Keratinocyte (primary cell): ENCODE results near the gene HEPACAM2. TPM values are rescaled to one million over a fixed set of nuclear protein-coding genes. Genes with fewer than 3 reads are reported as not detected.

ENCODE experiments used
- DNase-seq: peaks from one replicate; pipeline ENCODE4 v3.0.0-alpha.2; 2011; ENCODE audit warnings: low read depth, missing footprints, low spot score
- FAIRE-seq: peaks from 2 replicates; lab custom pipeline; 2011; peaks lifted over from hg19 to GRCh38; lab: Jason Lieb, UNC
- H2AFZ ChIP-seq: 2 replicates; pipeline ENCODE4 v1.6.0; 2012; ENCODE audit warnings: low read length, control low read depth, inconsistent platforms; ENCODE audit not compliant: control insufficient read depth
- H3K27ac ChIP-seq: 2 replicates; pipeline ENCODE4 v1.5.1; 2011; ENCODE audit warnings: low read length; ENCODE audit not compliant: control insufficient read depth, insufficient read depth
- H3K27me3 ChIP-seq: 3 replicates; pipeline ENCODE4 v1.6.0; 2011; ENCODE audit warnings: low read length; ENCODE audit not compliant: control insufficient read depth, insufficient read depth; ENCODE audit errors: extremely low read depth
- H3K36me3 ChIP-seq, 2 experiments: 2 replicates in 1 of 2; 3 replicates in 1 of 2; pipeline ENCODE4 v1.5.1; 2011; ENCODE audit warnings: low read length in 2 of 2, mild to moderate bottlenecking in 1 of 2; ENCODE audit not compliant: control insufficient read depth in 2 of 2, insufficient read depth in 2 of 2; ENCODE audit errors: extremely low read depth in 1 of 2
- H3K4me1 ChIP-seq: 3 replicates; pipeline ENCODE4 v1.5.1; 2011; ENCODE audit warnings: low read length; ENCODE audit not compliant: control insufficient read depth, insufficient read depth; ENCODE audit errors: extremely low read depth
- H3K4me2 ChIP-seq: 3 replicates; pipeline ENCODE4 v1.6.0; 2011; ENCODE audit warnings: low read depth, low read length; ENCODE audit not compliant: control insufficient read depth, insufficient read depth; ENCODE audit errors: extremely low read depth
- H3K4me3 ChIP-seq, 3 experiments: fragments of 200-600 bp in 1 of 3; sonication (generic) in 1 of 3; 2 replicates in 2 of 3; 3 replicates in 1 of 3; pipeline ENCODE4 v1.5.1; 2011 to 2016; ENCODE audit warnings: low read length in 3 of 3, mild to moderate bottlenecking in 3 of 3, control low read depth in 2 of 3, inconsistent platforms in 1 of 3, low read depth in 1 of 3, mixed read lengths in 1 of 3, mixed run types in 1 of 3, moderate library complexity in 1 of 3; ENCODE audit not compliant: control insufficient read depth in 2 of 3, insufficient read depth in 2 of 3; ENCODE audit errors: extremely low read depth in 1 of 3
- H3K79me2 ChIP-seq: 2 replicates; pipeline ENCODE4 v1.6.0; 2012; ENCODE audit warnings: low read length; ENCODE audit not compliant: control insufficient read depth, insufficient read depth
- H3K9ac ChIP-seq: 3 replicates; pipeline ENCODE4 v1.6.0; 2011; ENCODE audit warnings: low read length; ENCODE audit not compliant: control insufficient read depth, insufficient read depth; ENCODE audit errors: extremely low read depth
- H3K9me1 ChIP-seq: 3 replicates; pipeline ENCODE4 v1.6.0; 2011; ENCODE audit warnings: low read length; ENCODE audit not compliant: control insufficient read depth, insufficient read depth; ENCODE audit errors: extremely low read depth
- H3K9me3 ChIP-seq: 2 replicates; pipeline ENCODE4 v1.5.1; 2012; ENCODE audit warnings: low read depth, low read length; ENCODE audit not compliant: control insufficient read depth
- H4K20me1 ChIP-seq: 3 replicates; pipeline ENCODE4 v1.6.0; 2011; ENCODE audit warnings: low read length; ENCODE audit not compliant: control insufficient read depth, insufficient read depth; ENCODE audit errors: extremely low read depth
- CTCF ChIP-seq, 3 experiments: IDR thresholded peaks in 1 of 3; conservative IDR thresholded peaks in 1 of 3; optimal IDR thresholded peaks in 1 of 3; 2 replicates in 2 of 3; 3 replicates in 1 of 3; pipeline versions ENCODE3 to v1.5.1; 2011; ENCODE audit warnings: low read length in 3 of 3, mild to moderate bottlenecking in 3 of 3, moderate library complexity in 2 of 3, control low read depth in 1 of 3, inconsistent platforms in 1 of 3; ENCODE audit not compliant: insufficient read depth in 2 of 3; ENCODE audit errors: extremely low read depth in 1 of 3
- EZH2 ChIP-seq: IDR thresholded peaks from one replicate; pipeline ENCODE4 v1.6.1; 2012; ENCODE audit warnings: inconsistent platforms, mild to moderate bottlenecking, low read length, moderate library complexity
- dilution Hi-C: fragments of 300-500 bp; cut with MboI; formaldehyde crosslinking; loops from one replicate; pipeline ENCODE4 v1.7.0; 2020; ENCODE audit warnings: low sequenced_read_pairs; ENCODE audit not compliant: extremely low pct_ligation_motif_present
- polyA plus RNA-seq, 5 experiments: library from polyadenylated mRNA; depleted of rRNA in 3 of 5; stranded (reverse) in 3 of 5; stranded (forward) in 1 of 5; unstranded in 1 of 5; fragments of >200 nt; gene quantifications; 1 replicate in 1 of 5; 2 replicates in 3 of 5; 3 replicates in 1 of 5; pipeline versions ENCODE4 v1.2.1 to v1.2.3, GENCODE V29; 2011 to 2012; ENCODE audit warnings: missing spikeins in 2 of 5, low read depth in 1 of 5, low replicate concordance in 1 of 5

The HEPACAM2 gene
- polyA plus RNA-seq, 1 donor (not counting 4 experiments of a cell fraction or from before 2014, with no cell fraction given) = not detected

GRCh38 chr7:93212881-93213280 lies 13.4 kb downstream of the HEPACAM2 start:
- Histone ChIP-seq H2AFZ (no peak overlapping the region), H3K4me3 (no peak overlapping the region), H3K4me2 (no peak overlapping the region), H3K9me3 (no peaks in the 10 kb centered on the region), H3K4me1 (no peaks in the 10 kb centered on the region), H3K9me1 (no peaks in the 10 kb centered on the region), H4K20me1 (no peaks in the 10 kb centered on the region), H3K27ac (no peak overlapping the region), H3K79me2 (no peaks in the 10 kb centered on the region), H3K9ac (no peak overlapping the region), H3K36me3 (no peaks in the 10 kb centered on the region), H3K27me3 (peaks cover 4% of the 10 kb centered on the region)
- no peak for TF ChIP-seq EZH2
- TF ChIP-seq CTCF (optimal IDR thresholded peaks at IDR 0.05 in 1 of 3, IDR thresholded peaks at IDR 0.05 in 1 of 3, conservative IDR thresholded peaks at IDR 0.05 in 1 of 3; ENCODE audit: extremely low read depth in 1 of 3, insufficient read depth in 2 of 3, low read length in 3 of 3) = no peak
- dilution Hi-C loops = no loop called here
- no peak for DNase-seq
- no peak for FAIRE-seq

GRCh38 chr7:93211228-93211818 lies 14.9 kb downstream of the HEPACAM2 start:
- FAIRE-seq = no peak
- H3K4me2 ChIP-seq = no peak overlapping the region

More at GRCh38 chr7:93211228-93211818, 14.9 kb downstream of the HEPACAM2 start:
- Histone ChIP-seq H3K9me3 (no peaks in the 10 kb centered on the region), H2AFZ (no peak overlapping the region), H3K9me1 (no peaks in the 10 kb centered on the region), H3K27ac (no peak overlapping the region), H3K36me3 (no peaks in the 10 kb centered on the region), H3K9ac (no peak overlapping the region), H3K4me3 (no peak overlapping the region), H3K4me1 (no peaks in the 10 kb centered on the region), H3K79me2 (no peaks in the 10 kb centered on the region), H3K27me3 (peaks cover 4% of the 10 kb centered on the region), H4K20me1 (no peaks in the 10 kb centered on the region)
- dilution Hi-C loops = no loop called here
- no peak for TF ChIP-seq EZH2
- no peak for TF ChIP-seq CTCF (optimal IDR thresholded peaks at IDR 0.05 in 1 of 3, IDR thresholded peaks at IDR 0.05 in 1 of 3, conservative IDR thresholded peaks at IDR 0.05 in 1 of 3; ENCODE audit: extremely low read depth in 1 of 3, insufficient read depth in 2 of 3, low read length in 3 of 3)
- DNase-seq = no peak
